OCI-M2 (cell line): ENCODE results near the gene ORAI3.

ENCODE experiments used
- DNase-seq: peaks from one replicate; lab custom pipeline; 2025; ENCODE audit not compliant: unreplicated experiment; lab: John Stamatoyannopoulos, UW

ORAI3 gene

DNA sequence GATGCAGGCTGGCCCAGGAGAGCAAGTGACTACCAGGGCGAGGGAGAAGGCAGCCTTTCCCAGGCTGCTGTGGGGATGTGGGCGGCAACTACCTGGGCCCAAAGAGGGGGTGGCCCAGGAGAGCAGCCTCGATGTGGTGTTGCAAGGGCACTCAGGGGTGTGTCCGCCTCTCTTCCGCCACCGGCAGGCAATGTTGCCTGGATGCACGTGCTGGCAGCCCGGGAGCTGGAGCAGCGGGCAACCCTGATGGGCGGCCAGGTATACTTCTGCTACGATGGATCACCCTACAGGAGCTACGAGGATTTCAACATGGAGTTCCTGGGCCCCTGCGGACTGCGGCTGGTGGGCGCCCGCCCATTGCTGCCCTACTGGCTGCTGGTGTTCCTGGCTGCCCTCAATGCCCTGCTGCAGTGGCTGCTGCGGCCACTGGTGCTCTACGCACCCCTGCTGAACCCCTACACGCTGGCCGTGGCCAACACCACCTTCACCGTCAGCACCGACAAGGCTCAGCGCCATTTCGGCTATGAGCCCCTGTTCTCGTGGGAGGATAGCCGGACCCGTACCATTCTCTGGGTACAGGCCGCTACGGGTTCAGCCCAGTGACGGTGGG lies 38.8 kb downstream of the ORAI3 start:
- no peak for DNase-seq

- DNase-seq, result no peak
Observed at GRCh38 chr16:30989469-30990047, 40.7 kb downstream of the ORAI3 start.

- no peak for DNase-seq
Observed at GRCh38 chr16:30990105-30990504, 41.2 kb downstream of the ORAI3 start.

- no peak for DNase-seq
Observed at GRCh38 chr16:30991052-30991451, 42.2 kb downstream of the ORAI3 start.

DNA sequence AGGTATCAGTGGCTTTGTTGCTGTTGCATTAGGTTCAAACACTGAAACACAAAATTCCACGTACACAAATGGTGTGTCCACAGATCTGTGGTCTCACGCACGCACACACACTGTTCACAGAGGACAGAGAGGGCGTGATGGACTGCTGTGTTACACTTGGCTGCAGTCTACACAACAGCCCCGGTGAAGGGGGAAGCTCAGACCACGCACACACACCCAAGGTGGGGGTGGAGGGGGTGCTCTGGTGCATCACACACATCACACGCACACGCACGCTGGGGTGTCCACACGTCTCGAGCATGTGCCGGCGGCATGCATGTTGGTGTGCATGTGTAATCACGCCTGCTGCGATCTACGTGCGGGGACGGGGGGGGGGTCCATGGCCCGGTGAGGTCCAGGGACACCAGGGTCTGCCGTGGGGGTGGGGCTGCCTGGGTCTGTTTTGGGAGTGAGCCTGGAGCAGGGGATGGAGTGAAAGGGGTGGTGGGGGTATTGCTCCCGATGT lies 43.5 kb downstream of the ORAI3 start:
- DNase-seq, result no peak

GRCh38 chr16:30992931-30993816 lies 44.3 kb downstream of the ORAI3 start:
- DNase-seq, result no peak

DNA sequence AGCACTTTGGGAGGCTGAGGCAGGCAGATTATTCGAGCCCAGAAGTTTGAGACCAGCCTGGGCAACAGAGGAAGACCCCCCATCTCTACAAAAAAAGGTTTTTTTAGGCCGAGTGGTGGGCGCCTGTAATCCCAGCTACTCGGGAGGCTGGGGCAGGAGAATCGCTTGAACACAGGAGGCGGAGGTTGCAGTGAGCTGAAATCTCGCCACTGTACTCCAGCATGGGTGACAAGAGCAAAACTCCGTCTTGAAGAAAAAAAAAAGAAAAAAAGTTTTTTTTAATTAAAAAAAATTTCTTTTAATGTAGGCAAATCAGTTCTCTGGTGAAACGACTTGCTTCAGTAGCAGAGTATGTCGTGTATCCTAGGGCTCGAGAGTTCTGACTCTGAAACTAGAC lies 47.1 kb downstream of the ORAI3 start:
- DNase-seq, result no peak

DNA sequence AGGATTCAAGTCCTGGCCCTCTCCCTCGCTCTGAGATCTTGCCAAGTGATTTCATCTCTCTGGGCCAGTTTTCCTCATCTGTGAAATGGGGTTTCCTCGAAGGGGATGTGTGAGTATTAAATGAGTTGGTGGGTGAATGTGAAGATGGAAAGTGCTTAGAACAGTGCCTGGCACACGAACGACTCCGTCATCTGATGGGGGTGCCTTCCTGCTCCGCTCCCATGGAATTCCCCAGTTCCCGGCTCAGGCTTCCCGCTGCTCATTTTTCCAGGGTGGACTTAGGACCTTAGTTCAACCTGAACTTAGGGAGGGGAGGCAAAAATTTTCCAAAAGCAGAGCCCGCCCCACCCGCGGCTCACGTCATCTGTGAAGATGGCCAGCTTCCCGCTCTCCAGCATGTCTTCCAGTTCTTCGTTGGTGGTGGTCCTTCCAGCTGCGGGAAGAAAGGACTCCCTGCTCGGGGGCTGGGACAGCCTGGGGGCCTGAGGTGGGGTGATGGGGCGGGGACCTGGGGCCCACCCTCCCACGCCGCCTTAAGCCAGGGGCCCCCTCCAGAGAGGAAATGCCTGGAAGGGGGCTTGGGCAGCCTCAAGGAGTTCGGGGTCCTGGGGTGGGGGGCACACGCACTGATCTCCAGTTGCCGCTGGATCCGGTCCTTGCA lies 47.6 kb downstream of the ORAI3 start:
- DNase-seq, result no peak

GRCh38 chr16:30996985-30997724 lies 48.3 kb downstream of the ORAI3 start:
- DNase-seq, result no peak

DNA sequence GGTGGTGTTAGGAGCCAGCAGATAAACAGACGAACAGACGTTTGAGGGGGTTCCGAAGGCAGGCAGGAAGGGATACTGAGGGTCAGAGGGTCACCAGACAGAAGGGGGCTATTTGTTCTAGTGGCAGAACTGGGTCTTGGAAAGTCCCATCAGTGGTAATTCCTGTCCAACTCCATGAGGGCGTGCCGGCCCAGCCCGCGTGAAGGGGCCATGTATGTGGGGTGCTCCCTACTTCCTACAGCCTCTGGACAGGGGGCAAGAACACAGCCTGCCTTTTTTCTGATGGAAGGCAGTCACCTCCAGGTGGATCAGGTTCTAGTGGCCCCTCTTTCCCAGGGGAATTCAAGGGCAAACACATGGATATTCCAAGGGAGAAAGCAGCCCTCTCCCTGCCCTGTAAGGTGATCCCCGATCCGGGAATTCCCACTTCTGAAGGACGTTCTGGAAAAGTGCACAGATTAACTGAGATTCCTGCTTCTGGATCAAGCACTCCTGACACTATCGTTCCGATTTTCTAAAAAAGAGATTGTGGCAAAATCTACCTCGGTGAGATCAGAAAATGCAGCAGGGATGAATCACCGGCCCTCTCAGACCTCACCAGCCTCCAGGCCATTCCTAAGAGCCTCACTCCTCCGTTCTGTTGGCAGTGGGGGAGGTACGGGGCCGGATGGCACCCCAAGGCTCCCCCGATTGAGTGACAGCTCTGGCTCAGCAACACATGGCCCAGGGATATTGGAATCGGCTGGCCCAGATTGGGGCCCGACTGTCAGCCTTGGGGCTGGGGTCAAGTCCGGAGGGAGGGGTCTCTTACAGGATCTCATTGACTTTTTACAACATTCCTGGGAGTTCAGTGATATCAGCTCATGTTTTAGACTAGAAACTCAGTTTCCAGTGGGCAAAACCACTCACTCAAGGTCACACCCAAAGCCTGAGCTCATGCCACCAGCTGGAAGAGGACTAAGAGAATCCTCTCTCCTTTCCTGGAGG lies 49.1 kb downstream of the ORAI3 start:
- no peak for DNase-seq

GRCh38 chr16:30998852-30999761 lies 50.2 kb downstream of the ORAI3 start:
- DNase-seq, result no peak

DNA sequence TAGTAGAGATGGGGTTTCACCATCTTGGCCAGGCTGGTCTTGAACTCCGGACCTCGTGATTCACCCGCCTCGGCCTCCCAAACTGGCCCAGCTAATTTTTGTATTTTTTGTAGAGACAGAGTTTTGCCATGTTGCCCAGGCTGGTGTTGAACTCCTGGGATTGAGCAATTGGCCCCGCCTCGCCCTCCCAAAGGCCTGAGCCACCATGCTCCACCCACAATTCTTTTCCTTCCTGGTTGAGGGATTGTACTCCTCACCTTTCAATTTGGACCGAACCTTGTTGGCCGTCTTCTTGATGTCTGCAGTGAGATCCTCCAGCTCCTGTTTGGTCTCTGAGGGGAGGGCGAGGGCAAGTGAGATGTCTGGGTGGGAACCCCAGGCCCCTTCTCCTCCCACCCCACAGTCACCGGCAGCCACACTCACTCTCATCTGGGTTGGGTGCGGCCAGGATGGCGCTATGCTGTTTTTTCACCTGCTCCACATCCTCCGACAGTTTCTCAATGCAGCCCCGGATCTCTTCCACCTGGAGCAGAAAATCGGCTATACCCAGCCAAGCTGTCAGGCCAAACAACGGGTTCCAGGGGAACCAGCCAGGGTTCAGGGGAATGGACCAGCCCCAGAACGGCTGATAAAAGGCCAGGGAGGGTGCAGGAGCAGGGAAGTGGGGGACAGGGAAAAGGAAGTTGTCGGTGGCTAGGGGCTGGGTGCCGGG lies 52.0 kb downstream of the ORAI3 start:
- DNase-seq, result no peak

DNA sequence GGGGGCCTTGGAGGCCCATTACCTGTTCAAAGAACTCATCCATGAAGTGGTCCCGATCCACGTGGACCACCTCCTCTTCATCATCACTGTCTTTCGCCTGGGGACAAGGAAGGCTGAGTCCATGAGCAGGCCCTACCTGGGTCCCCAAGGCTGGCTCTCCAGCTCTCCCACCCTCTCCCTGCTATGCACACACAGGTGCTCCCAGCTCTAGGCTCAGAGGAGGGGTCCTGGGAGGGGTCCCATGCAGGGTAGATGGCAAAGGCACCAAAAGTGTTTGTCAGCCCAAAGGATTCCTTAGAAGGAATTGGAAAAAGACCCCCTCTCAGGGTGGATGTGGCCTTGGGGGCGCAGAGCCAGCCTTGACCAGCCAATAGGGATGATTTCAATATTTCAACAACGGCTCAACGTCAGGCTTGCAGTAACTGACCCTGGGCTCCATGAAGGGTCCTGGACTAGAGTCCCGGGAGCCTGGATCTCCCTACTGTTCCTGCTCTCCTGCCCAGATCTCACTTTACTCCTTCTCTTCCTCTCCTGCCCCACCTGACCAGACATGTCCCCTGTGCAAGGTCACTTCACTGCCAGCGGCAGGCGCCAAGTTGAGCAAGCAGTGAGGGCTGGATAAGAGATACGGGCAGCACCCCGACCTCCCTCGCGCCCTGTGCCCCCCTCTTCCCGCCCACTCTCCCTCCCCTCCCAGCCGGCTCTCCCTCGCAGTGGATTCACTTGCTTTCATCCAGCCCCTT lies 52.8 kb downstream of the ORAI3 start:
- DNase-seq, result no peak

DNA sequence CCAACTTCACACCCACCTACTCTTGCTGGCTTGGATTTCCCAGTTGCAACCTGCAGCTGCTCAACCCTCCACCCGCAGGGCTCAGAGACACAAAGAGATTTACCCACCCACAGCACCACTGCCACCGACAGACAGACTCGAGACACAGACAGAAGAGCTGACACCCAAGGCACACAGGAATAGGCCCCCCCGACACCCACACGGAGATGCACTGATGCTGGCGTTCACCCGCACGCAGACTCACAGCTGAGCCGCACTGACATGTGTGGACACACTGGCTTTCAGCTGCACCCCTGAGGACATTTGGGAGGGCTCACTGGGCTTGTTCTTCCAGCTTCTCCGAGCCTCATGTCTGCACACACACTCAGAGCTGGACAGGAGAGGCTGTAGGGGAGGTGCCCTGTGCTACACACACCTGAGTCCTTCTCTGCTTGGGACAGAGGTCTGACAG lies 53.4 kb downstream of the ORAI3 start:
- no peak for DNase-seq

DNA sequence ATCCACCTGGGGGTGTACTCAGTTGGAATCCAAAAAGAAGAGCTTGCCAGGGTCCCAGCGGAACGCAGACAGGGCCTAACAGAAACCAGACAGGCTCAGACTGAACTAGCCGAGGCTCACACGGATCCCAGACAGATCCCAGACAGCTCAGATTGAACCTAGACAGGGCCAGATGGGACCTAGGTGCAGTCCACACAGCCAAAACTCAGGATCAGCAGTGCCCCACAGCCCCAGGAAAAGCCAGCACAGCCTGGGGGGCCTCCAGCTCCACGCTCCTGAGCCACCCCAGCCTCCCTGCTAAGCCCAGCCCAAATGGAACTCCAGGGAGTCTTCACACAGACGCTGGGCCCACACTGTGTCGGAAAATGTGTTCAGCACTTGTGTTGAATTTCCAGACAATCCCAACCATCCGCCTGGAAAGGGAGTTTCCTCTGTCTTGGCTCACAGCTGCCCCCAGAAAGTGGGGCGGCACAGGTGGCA lies 54.0 kb downstream of the ORAI3 start:
- DNase-seq, result no peak

- DNase-seq, result no peak
Observed at GRCh38 chr16:31003744-31004143, 54.9 kb downstream of the ORAI3 start.
